Muscle of leg (tissue), 16 donors: ENCODE data around the gene EHMT1. TPM values are rescaled to one million over a fixed set of nuclear protein-coding genes. Genes with fewer than 3 reads are reported as not detected.

Experiments used
- DNase-seq: peaks from one replicate; pipeline ENCODE4 v3.0.0; 2013
- H3K27ac ChIP-seq: one replicate; pipeline ENCODE4 v1.5.1; 2013; ENCODE audit warnings: mild to moderate bottlenecking, low read length, control low read depth
- H3K27me3 ChIP-seq: one replicate; pipeline ENCODE4 v1.6.1; 2013; ENCODE audit warnings: low read length; ENCODE audit not compliant: control insufficient read depth, insufficient read depth
- H3K36me3 ChIP-seq: one replicate; pipeline ENCODE4 v1.6.1; 2013; ENCODE audit warnings: low read length; ENCODE audit not compliant: control insufficient read depth, insufficient read depth
- H3K4me1 ChIP-seq: one replicate; pipeline ENCODE4 v1.6.1; 2013; ENCODE audit warnings: low read length; ENCODE audit not compliant: control insufficient read depth, insufficient read depth
- H3K4me3 ChIP-seq: one replicate; pipeline ENCODE4 v1.5.1; 2013; ENCODE audit warnings: low read length, control low read depth
- H3K9me3 ChIP-seq: replicated peaks from 2 replicates; pipeline ENCODE4 v1.6.1; 2013; ENCODE audit warnings: low read depth, low read length; ENCODE audit not compliant: control insufficient read depth
- WGBS: methylation state at CpG from one replicate; pipeline ENCODE4 v1.1.5; 2013; ENCODE audit warnings: missing lambda C conversion rate; ENCODE audit not compliant: insufficient coverage; 5-methylcytosine and 5-hydroxymethylcytosine counted together
- long read RNA-seq, 11 donors: transcript quantifications; one replicate each; lab custom pipeline, GENCODE V29; 2026
- polyA plus RNA-seq, 8 donors: library from polyadenylated mRNA; unstranded; fragments of 120-200 nt; gene quantifications; one replicate each; pipeline versions ENCODE4 v1.2.1 to v1.2.3, GENCODE V29; 2013; ENCODE audit warnings: inconsistent platforms in 1 of 8, low replicate concordance in 1 of 8; ENCODE audit not compliant: insufficient read length in 8 of 8, insufficient read depth in 1 of 8
- total RNA-seq: library from RNA; stranded (reverse); fragments of 120-200 nt; gene quantifications from one replicate; pipeline ENCODE4 v1.2.4, GENCODE V29; 2013

The EHMT1 gene
- 29.9 TPM for total RNA-seq
- polyA plus RNA-seq = 10 to 100 TPM; 42.9 to 59.7 (median 47.9) TPM
- long read RNA-seq, donor 1, partial matches to known transcripts = 0 of 2 reads
- long read RNA-seq, donor 1, other reads (novel, unspliced or antisense) = 0 of 2 reads
- long read RNA-seq, donor 2 = 0 reads
- long read RNA-seq, donor 3, partial matches to known transcripts = 0 of 4 reads
- long read RNA-seq, donor 3, other reads (novel, unspliced or antisense) = 0 of 4 reads
- long read RNA-seq, donor 4, partial matches to known transcripts = 0 of 1 reads
- long read RNA-seq, donor 4, other reads (novel, unspliced or antisense) = 0 of 1 reads
- long read RNA-seq, donor 5, full-length matches to known transcripts = 4 of 13 reads
- long read RNA-seq, donor 5, partial matches to known transcripts = 9 of 13 reads
- long read RNA-seq, donor 5, other reads (novel, unspliced or antisense) = 0 of 13 reads
- long read RNA-seq, donor 6, full-length matches to known transcripts = 3 of 9 reads
- long read RNA-seq, donor 6, partial matches to known transcripts = 6 of 9 reads
- long read RNA-seq, donor 6, other reads (novel, unspliced or antisense) = 0 of 9 reads
- long read RNA-seq, donor 7, partial matches to known transcripts = 5 of 6 reads
- long read RNA-seq, donor 7, other reads (novel, unspliced or antisense) = 0 of 6 reads
- long read RNA-seq, donor 8, partial matches to known transcripts = 0 of 1 reads
- long read RNA-seq, donor 8, other reads (novel, unspliced or antisense) = 0 of 1 reads
- long read RNA-seq, donor 9, partial matches to known transcripts = 0 of 1 reads
- long read RNA-seq, donor 9, other reads (novel, unspliced or antisense) = 0 of 1 reads
- long read RNA-seq, donor 10 = 0 reads
- long read RNA-seq, donor 11, full-length matches to known transcripts = 1 of 1 reads
- long read RNA-seq, donor 11, partial matches to known transcripts = 0 of 1 reads
- long read RNA-seq, donor 11, other reads (novel, unspliced or antisense) = 0 of 1 reads

- under 1% methylated on average over 81 of the region's 94 CpGs for WGBS
- H3K27ac ChIP-seq = peak within 1 kb of the TSS; percentile 89
- H3K27me3 ChIP-seq = no peaks in the 10 kb centered on the region
- H3K4me1 ChIP-seq = peaks cover 27% of the 10 kb centered on the region
- no peaks in the 10 kb centered on the region for H3K9me3 ChIP-seq
- peaks cover 34% of the 10 kb centered on the region for H3K36me3 ChIP-seq
- peak; percentile 95 for DNase-seq
- peak within 1 kb of the TSS; percentile 99 for H3K4me3 ChIP-seq
These were observed at the start of gene EHMT1 for GRCh38 chr9:137618105-137619067. Gene EHMT1 (plus strand): TSS chr9:137619005. CDS start chr9:137619029, 24 bp downstream.

GRCh38 chr9:137569609-137570203 lies 49.1 kb upstream of the EHMT1 start:
- 90% methylated on average over 5 of the region's 5 CpGs for WGBS
- no peaks in the 10 kb centered on the region for H3K9me3 ChIP-seq
- H3K27ac ChIP-seq = no peak overlapping the region
- no peaks in the 10 kb centered on the region for H3K4me1 ChIP-seq
- DNase-seq = no peak
- no peak overlapping the region for H3K4me3 ChIP-seq
- no peaks in the 10 kb centered on the region for H3K27me3 ChIP-seq
- H3K36me3 ChIP-seq = peaks cover 29% of the 10 kb centered on the region

GRCh38 chr9:137570566-137570965 lies 48.2 kb upstream of the EHMT1 start:
- Histone ChIP-seq H3K4me3 (no peak overlapping the region), H3K9me3 (no peaks in the 10 kb centered on the region), H3K36me3 (peaks cover 33% of the 10 kb centered on the region), H3K27me3 (no peaks in the 10 kb centered on the region), H3K27ac (no peak overlapping the region), H3K4me1 (no peaks in the 10 kb centered on the region)
- no peak for DNase-seq
- 97% methylated on average over 2 of the region's 3 CpGs for WGBS

- H3K27ac ChIP-seq = no peak overlapping the region
- no peaks in the 10 kb centered on the region for H3K27me3 ChIP-seq
- WGBS = 91% methylated on average over 10 of the region's 10 CpGs
- peaks cover 17% of the 10 kb centered on the region for H3K4me1 ChIP-seq
- no peak for DNase-seq
- H3K36me3 ChIP-seq = peaks cover 41% of the 10 kb centered on the region
- H3K4me3 ChIP-seq = no peak overlapping the region
- no peaks in the 10 kb centered on the region for H3K9me3 ChIP-seq
These were observed 44.6 kb upstream of the EHMT1 start for GRCh38 chr9:137574192-137574591.

- Histone ChIP-seq H3K27ac (no peak overlapping the region), H3K27me3 (no peaks in the 10 kb centered on the region), H3K9me3 (no peaks in the 10 kb centered on the region), H3K4me1 (peaks cover 19% of the 10 kb centered on the region), H3K4me3 (no peak overlapping the region), H3K36me3 (peaks cover 38% of the 10 kb centered on the region)
- 66% methylated on average over 8 of the region's 9 CpGs for WGBS
- DNase-seq = no peak
These were observed 43.5 kb upstream of the EHMT1 start for GRCh38 chr9:137575364-137575715.

GRCh38 chr9:137575716-137576411 lies 42.9 kb upstream of the EHMT1 start:
- Histone ChIP-seq H3K4me1 (peaks cover 19% of the 10 kb centered on the region), H3K27ac (no peak overlapping the region), H3K36me3 (peaks cover 35% of the 10 kb centered on the region), H3K27me3 (no peaks in the 10 kb centered on the region), H3K9me3 (no peaks in the 10 kb centered on the region), H3K4me3 (no peak overlapping the region)
- WGBS = 98% methylated on average over 4 of the region's 12 CpGs
- no peak for DNase-seq

GRCh38 chr9:137578518-137579258 lies 40.1 kb upstream of the EHMT1 start, which contains the start of gene DPH7:
Gene DPH7 (minus strand): TSS chr9:137578925. CDS start chr9:137578777, 148 bp downstream.
- WGBS = 1% methylated on average over 79 of the region's 82 CpGs
- peaks cover 19% of the 10 kb centered on the region for H3K4me1 ChIP-seq
- no peaks in the 10 kb centered on the region for H3K9me3 ChIP-seq
- peak within 1 kb of the TSS; percentile 82 for H3K27ac ChIP-seq
- H3K36me3 ChIP-seq = peaks cover 52% of the 10 kb centered on the region
- H3K4me3 ChIP-seq = peak within 1 kb of the TSS; percentile 72
- DNase-seq = peak; percentile 97
- no peaks in the 10 kb centered on the region for H3K27me3 ChIP-seq

GRCh38 chr9:137579259-137579604 lies 39.6 kb upstream of the EHMT1 start:
- WGBS = 15% methylated on average over 18 of the region's 19 CpGs
- Histone ChIP-seq H3K9me3 (no peaks in the 10 kb centered on the region), H3K36me3 (peaks cover 54% of the 10 kb centered on the region), H3K27ac (peak overlapping the region; percentile 82), H3K4me3 (peak overlapping the region; percentile 72), H3K4me1 (peaks cover 19% of the 10 kb centered on the region), H3K27me3 (no peaks in the 10 kb centered on the region)
- no peak for DNase-seq
